B cell (primary cell): ENCODE measurements around the gene HLA-DMB.

Source experiments
- CTCF ChIP-seq: fragments of 200-600 bp; IDR thresholded peaks from one replicate; pipeline ENCODE4 v1.8.0; 2022; ENCODE audit warnings: antibody characterized with exemption, mild to moderate bottlenecking
- EZH2 ChIP-seq: IDR thresholded peaks from 2 replicates; pipeline ENCODE4 v1.6.1; 2012; ENCODE audit warnings: borderline replicate concordance, low read depth, mild to moderate bottlenecking, moderate library complexity, low read length; ENCODE audit not compliant: insufficient read depth, poor library complexity, severe bottlenecking

GRCh38 chr6:32973144-32974015 lies 32.6 kb upstream of the HLA-DMB start:
- TF ChIP-seq CTCF (no peak), EZH2 (no peak)
